ENCODE data around the gene RRAD. TPM values are rescaled to one million over a fixed set of nuclear protein-coding genes. Genes with fewer than 3 reads are reported as not detected.

RRAD gene
- polyA plus RNA-seq, 1 donor, result 4.9 TPM

DNA sequence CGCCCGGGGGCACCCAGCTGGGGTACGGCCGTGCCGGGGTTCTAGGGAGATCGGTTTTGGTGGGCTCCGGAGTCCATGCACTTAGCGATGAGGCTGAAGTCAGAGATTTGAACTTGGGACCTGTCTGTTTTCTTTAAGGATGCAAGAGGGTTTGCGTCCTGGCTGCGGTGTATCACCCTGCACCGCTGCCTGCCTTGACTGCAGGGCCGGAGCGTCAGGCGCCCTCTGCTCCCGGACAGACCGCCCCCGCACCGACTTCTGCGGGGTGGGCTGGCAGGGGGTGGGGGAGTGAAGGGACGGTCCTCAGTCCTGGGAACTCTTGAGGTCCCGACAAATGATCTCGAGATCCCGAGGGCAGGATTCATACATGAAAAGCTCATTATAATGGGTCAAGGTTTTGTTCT, 44.3 kb downstream of the RRAD start:
- DNase-seq (ENCODE audit: low read depth), result no peak

DNA sequence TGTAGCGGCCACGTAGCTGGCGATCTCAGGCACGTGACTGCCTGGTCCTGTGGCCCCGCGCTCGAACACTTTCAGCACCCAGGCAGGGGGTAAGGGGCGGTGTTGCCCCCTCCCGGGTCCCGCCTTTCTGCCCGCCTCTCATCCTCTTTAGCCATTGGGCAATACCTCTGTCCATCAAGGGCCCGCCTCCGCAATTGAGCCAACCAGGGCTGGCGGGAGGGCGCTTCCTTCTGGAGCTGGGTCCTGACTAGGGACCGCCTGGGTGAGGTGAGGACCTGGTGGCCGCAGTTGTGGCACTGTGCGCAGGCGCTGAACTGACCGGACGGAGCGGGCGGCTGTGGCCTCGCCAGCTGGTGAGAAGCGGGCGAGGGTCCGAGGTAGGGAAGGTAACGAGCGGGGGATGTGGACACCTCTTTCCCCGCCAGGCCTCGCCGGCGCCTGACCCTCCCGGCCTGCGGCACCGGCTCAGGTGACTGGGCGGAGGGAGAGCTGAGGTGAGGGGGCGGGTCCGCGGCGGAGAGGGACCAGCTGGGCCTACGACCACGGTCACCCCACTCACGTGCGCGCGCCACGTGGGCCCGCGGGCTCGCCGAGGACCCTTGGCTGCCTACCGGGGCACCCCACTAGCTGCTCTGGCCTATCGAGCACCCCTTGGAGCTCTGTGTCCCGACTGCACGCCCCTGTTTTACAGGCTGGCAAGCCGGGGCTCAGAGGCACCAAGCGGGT, 44.9 kb downstream of the RRAD start, which contains the start of gene PDP2:
Gene PDP2, plus strand, starts transcription at position 228 of the 726 bp plus-strand sequence. CDS start 3,770 bp downstream, outside the sequence.
- DNase-seq (ENCODE audit: low read depth), result peak; percentile 65

- DNase-seq (ENCODE audit: low read depth), result no peak
Measured at GRCh38 chr16:66878067-66878466, 47.3 kb downstream of the RRAD start.

GRCh38 chr16:66874079-66874775, 51.1 kb downstream of the RRAD start:
- no peak for DNase-seq (ENCODE audit: low read depth)

DNA sequence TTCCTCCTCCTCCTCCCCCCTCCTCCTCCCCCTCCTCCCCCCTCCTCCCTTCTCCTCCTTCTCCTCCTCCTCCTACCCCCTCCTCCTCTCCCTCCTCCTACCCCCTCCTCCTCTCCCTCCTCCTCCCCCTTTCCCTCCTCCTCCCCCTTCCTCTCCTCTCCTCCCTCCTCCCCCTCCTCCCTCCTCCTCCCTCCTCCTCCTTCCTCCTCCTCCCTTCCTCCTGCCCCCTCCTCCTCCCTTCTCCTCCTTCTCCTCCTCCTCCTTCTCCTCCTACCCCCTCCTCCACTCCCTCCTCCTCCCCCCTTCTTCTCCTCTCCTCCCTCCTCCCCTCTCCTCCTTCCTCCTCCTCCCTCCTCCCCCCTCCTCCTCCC, 51.7 kb downstream of the RRAD start:
- no peak for DNase-seq (ENCODE audit: low read depth)

GRCh38 chr16:66872943-66873684, 52.2 kb downstream of the RRAD start:
- DNase-seq (ENCODE audit: low read depth), result peak; percentile 31

DNA sequence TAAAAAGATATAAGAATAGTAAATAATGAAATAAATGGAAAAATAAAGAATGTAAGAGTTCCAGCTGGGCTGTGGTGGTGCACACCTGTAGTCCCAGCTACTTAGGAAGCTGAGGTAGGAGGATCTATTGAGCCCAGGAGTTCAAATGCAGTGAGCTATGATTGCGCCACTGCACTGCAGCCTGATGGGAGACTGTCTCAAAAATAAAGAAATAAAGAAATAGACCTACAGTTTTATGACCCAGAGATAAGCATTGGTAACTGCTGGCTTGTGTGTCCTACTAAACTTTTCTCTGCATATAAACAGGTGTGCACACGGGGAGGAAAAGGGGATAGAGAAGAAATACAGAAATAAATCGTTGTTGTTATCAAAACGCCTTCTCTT, 52.8 kb downstream of the RRAD start:
- no peak for DNase-seq (ENCODE audit: low read depth)

GRCh38 chr16:66871840-66872239, 53.5 kb downstream of the RRAD start:
- no peak for DNase-seq (ENCODE audit: low read depth)

Other genes starting within 250 kb of the RRAD start
- 8.8 TPM for gene CMTM4, start 228.8 kb downstream of the RRAD start, polyA plus RNA-seq (ENCODE audit: insufficient read length)
- gene DYNC1LI2, start 173.9 kb downstream of the RRAD start, polyA plus RNA-seq (ENCODE audit: insufficient read length), result 84.0 TPM
- gene TERB1, start 124.0 kb downstream of the RRAD start, polyA plus RNA-seq (ENCODE audit: insufficient read length), result not detected
- 42.4 TPM for gene NAE1, start 94.6 kb downstream of the RRAD start, polyA plus RNA-seq (ENCODE audit: insufficient read length)
- not detected for gene CA7, start 81.1 kb downstream of the RRAD start, polyA plus RNA-seq (ENCODE audit: insufficient read length)
- gene PDP2, start 45.0 kb downstream of the RRAD start, polyA plus RNA-seq (ENCODE audit: insufficient read length), result 3.3 TPM
- gene CDH16, start 6.7 kb downstream of the RRAD start, polyA plus RNA-seq (ENCODE audit: insufficient read length), result not detected
- 89.6 TPM for gene CIAO2B, start 8.9 kb upstream of the RRAD start, polyA plus RNA-seq (ENCODE audit: insufficient read length)
- 26.3 TPM for gene CES2, start 10.0 kb upstream of the RRAD start, polyA plus RNA-seq (ENCODE audit: insufficient read length)
- gene CES3, start 35.7 kb upstream of the RRAD start, polyA plus RNA-seq (ENCODE audit: insufficient read length), result 0.40 TPM
- 3.4 TPM for gene CES4A, start 63.1 kb upstream of the RRAD start, polyA plus RNA-seq (ENCODE audit: insufficient read length)
- 42.5 TPM for gene CBFB, start 103.6 kb upstream of the RRAD start, polyA plus RNA-seq (ENCODE audit: insufficient read length)
- 18.4 TPM for gene PHAF1, start 184.4 kb upstream of the RRAD start, polyA plus RNA-seq (ENCODE audit: insufficient read length)
- 9.7 TPM for gene B3GNT9, start 225.5 kb upstream of the RRAD start, polyA plus RNA-seq (ENCODE audit: insufficient read length)
- gene TRADD, start 234.4 kb upstream of the RRAD start, polyA plus RNA-seq (ENCODE audit: insufficient read length), result 4.4 TPM
- 3.6 TPM for gene FBXL8, start 234.4 kb upstream of the RRAD start, polyA plus RNA-seq (ENCODE audit: insufficient read length)
- gene HSF4, start 239.2 kb upstream of the RRAD start, polyA plus RNA-seq (ENCODE audit: insufficient read length), result 3.5 TPM
- gene NOL3, start 245.0 kb upstream of the RRAD start, polyA plus RNA-seq (ENCODE audit: insufficient read length), result 34.4 TPM

All from forelimb muscle (tissue), 1 donor.